OCI-LY7 (cell line): Measurements from ENCODE around the gene MAP2K5. TPM values are rescaled to one million over a fixed set of nuclear protein-coding genes. Genes with fewer than 3 reads are reported as not detected.

Experiments
- BruUV-seq: library from RNA; stranded (reverse); fragments of 400-500 nt; replicated peaks from 2 replicates; lab custom pipeline; 2021; lab: Mats Ljungman, UMichigan
- CTCF ChIA-PET: fragments of 300-600 bp; sonication (Branson Sonifier 250); formaldehyde crosslinking; loops from one replicate; lab custom pipeline; 2022; ENCODE audit warnings: antibody characterized with exemption; ENCODE audit not compliant: unreplicated experiment; lab: Charles Lee
- POLR2A ChIA-PET: fragments of 300-600 bp; sonication (Branson Sonifier 250); formaldehyde crosslinking; loops from one replicate; lab custom pipeline; 2022; ENCODE audit warnings: antibody characterized with exemption; lab: Charles Lee
- DNase-seq: peaks from one replicate; pipeline ENCODE4 v3.0.0-alpha.2; 2015; ENCODE audit warnings: low spot score
- H2AFZ ChIP-seq: fragments of 200-600 bp; sonication (generic), shearing (Covaris generic); 2 replicates; pipeline ENCODE4 v1.6.1; 2014; ENCODE audit warnings: mild to moderate bottlenecking, antibody characterized with exemption, low read length, moderate library complexity
- H3K27ac ChIP-seq: fragments of 200-600 bp; sonication (generic); 2 replicates; pipeline ENCODE4 v1.5.1; 2014; ENCODE audit warnings: mixed run types, low read depth, mild to moderate bottlenecking, moderate library complexity, low read length, inconsistent platforms; ENCODE audit not compliant: poor library complexity, severe bottlenecking
- H3K36me3 ChIP-seq: fragments of 200-600 bp; sonication (generic); 2 replicates; pipeline ENCODE4 v1.6.1; 2014; ENCODE audit warnings: mild to moderate bottlenecking, antibody characterized with exemption, low read length, moderate library complexity, mixed read lengths; ENCODE audit not compliant: insufficient read depth
- H3K4me1 ChIP-seq: fragments of 200-600 bp; sonication (generic); 2 replicates; pipeline ENCODE4 v1.5.1; 2014; ENCODE audit warnings: mild to moderate bottlenecking, low read length; ENCODE audit not compliant: insufficient read depth, poor library complexity, severe bottlenecking
- H3K4me2 ChIP-seq: fragments of 200-600 bp; sonication (generic); 2 replicates; pipeline ENCODE4 v1.6.1; 2014; ENCODE audit warnings: mild to moderate bottlenecking, low read length
- H3K4me3 ChIP-seq: fragments of 200-600 bp; sonication (generic); 2 replicates; pipeline ENCODE4 v1.5.1; 2014; ENCODE audit warnings: mild to moderate bottlenecking, low read depth, low read length; ENCODE audit not compliant: poor library complexity, severe bottlenecking
- H3K79me2 ChIP-seq: fragments of 200-600 bp; sonication (generic); 2 replicates; pipeline ENCODE4 v1.6.1; 2016; ENCODE audit warnings: low read depth, mild to moderate bottlenecking, low read length, moderate library complexity, mixed read lengths; ENCODE audit not compliant: insufficient read depth
- H3K9me2 ChIP-seq: fragments of 200-600 bp; sonication (generic); 2 replicates; pipeline ENCODE4 v1.6.1; 2016; ENCODE audit warnings: mild to moderate bottlenecking, low read length, mixed read lengths; ENCODE audit not compliant: insufficient read depth
- H3K9me3 ChIP-seq: fragments of 200-600 bp; sonication (generic); 2 replicates; pipeline ENCODE4 v1.6.1; 2014; ENCODE audit warnings: mild to moderate bottlenecking, mixed run types, low read length, mixed read lengths
- H4K20me1 ChIP-seq: fragments of 200-600 bp; sonication (generic); 2 replicates; pipeline ENCODE4 v1.6.1; 2014; ENCODE audit warnings: mild to moderate bottlenecking, antibody characterized with exemption, low read length, moderate library complexity, mixed read lengths; ENCODE audit not compliant: insufficient read depth
- CTCF ChIP-seq: fragments of 200-600 bp; sonication (generic); conservative IDR thresholded peaks from 2 replicates; pipeline ENCODE4 v1.5.1; 2014; ENCODE audit warnings: mild to moderate bottlenecking, antibody characterized with exemption, low read length, moderate library complexity, mixed read lengths
- EZH2phosphoT487 ChIP-seq: fragments of 200-600 bp; sonication (generic); IDR thresholded peaks from 2 replicates; pipeline ENCODE4 v1.6.1; 2018; ENCODE audit warnings: low read depth, borderline replicate concordance, mild to moderate bottlenecking, mixed run types, antibody characterized with exemption, low read length, moderate library complexity, mixed read lengths
- intact Hi-C: fragments of 100-400 bp; cut with micrococcal nuclease; formaldehyde crosslinking; loops from one replicate; pipeline ENCODE4 v1.10.0; 2022; ENCODE audit not compliant: unreplicated experiment
- total RNA-seq, 2 experiments: library from RNA; depleted of rRNA in 1 of 2; stranded (reverse); fragments of >200 nt in 1 of 2; shearing (Covaris generic) in 1 of 2; gene quantifications; 2 replicates each; pipeline ENCODE4 v1.2.3, GENCODE V29; 2014 to 2022

The MAP2K5 gene
- total RNA-seq, 2 experiments from 2014 or later, result 10.2 to 35.0 TPM

GRCh38 chr15:67775250-67775649 is 232.7 kb downstream of the MAP2K5 start:
- Histone ChIP-seq H3K9me3 (no peaks in the 10 kb centered on the region), H3K4me3 (no peak overlapping the region), H3K27ac (no peak overlapping the region), H2AFZ (no peak overlapping the region), H4K20me1 (no peaks in the 10 kb centered on the region), H3K36me3 (no peaks in the 10 kb centered on the region), H3K9me2 (no peaks in the 10 kb centered on the region), H3K4me2 (no peak overlapping the region), H3K79me2 (no peaks in the 10 kb centered on the region), H3K4me1 (peaks cover 22% of the 10 kb centered on the region)
- ChIA-PET CTCF (no interaction called here), POLR2A (interaction anchor here (0.6 kb wide), 1 partner anchor 92 kb away, joined by 3 read pairs; no protein-coding TSS in a partner anchor)
- BruUV-seq, result no TSS peak
- TF ChIP-seq EZH2phosphoT487, result no peak
- no peak for TF ChIP-seq CTCF
- intact Hi-C loops, result no loop called here
- DNase-seq, result no peak

GRCh38 chr15:67775998-67776397 is 233.5 kb downstream of the MAP2K5 start:
- no peaks in the 10 kb centered on the region for H3K36me3 ChIP-seq
- POLR2A ChIA-PET, result interaction anchor here (0.6 to 1.3 kb wide), 2 partner anchors 8 to 876 kb away, joined by 3 to 5 read pairs; no protein-coding TSS in a partner anchor
- H3K27ac ChIP-seq, result no peak overlapping the region
- H3K4me2 ChIP-seq, result no peak overlapping the region
- CTCF ChIA-PET, result no interaction called here
- no peaks in the 10 kb centered on the region for H3K9me2 ChIP-seq
- H3K4me3 ChIP-seq, result no peak overlapping the region
- no peak overlapping the region for H2AFZ ChIP-seq
- peaks cover 30% of the 10 kb centered on the region for H3K4me1 ChIP-seq
- no TSS peak for BruUV-seq
- TF ChIP-seq CTCF (no peak), EZH2phosphoT487 (no peak)
- no peaks in the 10 kb centered on the region for H3K79me2 ChIP-seq
- no peak for DNase-seq
- H4K20me1 ChIP-seq, result no peaks in the 10 kb centered on the region
- H3K9me3 ChIP-seq, result no peaks in the 10 kb centered on the region
- intact Hi-C loops, result no loop called here

- Histone ChIP-seq H4K20me1 (no peaks in the 10 kb centered on the region), H3K36me3 (no peaks in the 10 kb centered on the region), H3K4me2 (no peak overlapping the region), H3K9me3 (no peaks in the 10 kb centered on the region), H3K4me3 (no peak overlapping the region), H3K9me2 (no peaks in the 10 kb centered on the region), H3K4me1 (peaks cover 36% of the 10 kb centered on the region), H3K79me2 (no peaks in the 10 kb centered on the region), H2AFZ (no peak overlapping the region), H3K27ac (no peak overlapping the region)
- POLR2A ChIA-PET, result interaction anchor here (0.6 to 1.3 kb wide), 3 partner anchors 8 to 875 kb away, joined by 3 to 5 read pairs (median 3); no protein-coding TSS in a partner anchor
- TF ChIP-seq EZH2phosphoT487, result no peak
- no peak for TF ChIP-seq CTCF
- intact Hi-C loops, result no loop called here
- no peak for DNase-seq
- BruUV-seq, result no TSS peak
- CTCF ChIA-PET, result no interaction called here
Observed at GRCh38 chr15:67776600-67776999, 234.1 kb downstream of the MAP2K5 start.
